Colon (tissue), 2 donors: Measurements from ENCODE around the gene ARNT2.

Experiments
- FAIRE-seq: peaks from 2 replicates; lab custom pipeline; 2012; peaks lifted over from hg19 to GRCh38; lab: Jason Lieb, UNC
- donor health status: control.
- donor health status: control.

Gene ARNT2

GRCh38 chr15:80518522-80518921 lies 114.3 kb downstream of the ARNT2 start:
- FAIRE-seq, result no peak

- FAIRE-seq, result no peak
These were observed 119.6 kb downstream of the ARNT2 start for GRCh38 chr15:80523746-80524145.

- no peak for FAIRE-seq
These were observed 121.7 kb downstream of the ARNT2 start for GRCh38 chr15:80525853-80526252.

GRCh38 chr15:80526556-80527340 lies 122.6 kb downstream of the ARNT2 start:
- no peak for FAIRE-seq

GRCh38 chr15:80527406-80527805 lies 123.2 kb downstream of the ARNT2 start:
- no peak for FAIRE-seq

- FAIRE-seq, result no peak
These were observed 123.8 kb downstream of the ARNT2 start for GRCh38 chr15:80527961-80528360.

- FAIRE-seq, result no peak
These were observed 126.7 kb downstream of the ARNT2 start for GRCh38 chr15:80530737-80531365.

- no peak for FAIRE-seq
These were observed 127.2 kb downstream of the ARNT2 start for GRCh38 chr15:80531388-80531787.

- no peak for FAIRE-seq
These were observed 127.6 kb downstream of the ARNT2 start for GRCh38 chr15:80531796-80532195.

- FAIRE-seq, result no peak
These were observed 129.7 kb downstream of the ARNT2 start for GRCh38 chr15:80533790-80534333.

- no peak for FAIRE-seq
These were observed 132.0 kb downstream of the ARNT2 start for GRCh38 chr15:80536231-80536630.

GRCh38 chr15:80536716-80537115 lies 132.5 kb downstream of the ARNT2 start:
- no peak for FAIRE-seq

- FAIRE-seq, result no peak
These were observed 140.9 kb downstream of the ARNT2 start for GRCh38 chr15:80545078-80545477.

- FAIRE-seq, result no peak
These were observed 143.1 kb downstream of the ARNT2 start for GRCh38 chr15:80547264-80547663.

- no peak for FAIRE-seq
These were observed 145.0 kb downstream of the ARNT2 start for GRCh38 chr15:80549191-80549590.

GRCh38 chr15:80549654-80550053 lies 145.5 kb downstream of the ARNT2 start:
- no peak for FAIRE-seq

GRCh38 chr15:80550219-80550907 lies 146.2 kb downstream of the ARNT2 start:
- no peak for FAIRE-seq

GRCh38 chr15:80550908-80551260 lies 146.7 kb downstream of the ARNT2 start:
- FAIRE-seq, result no peak

GRCh38 chr15:80551348-80551747 lies 147.2 kb downstream of the ARNT2 start:
- no peak for FAIRE-seq

GRCh38 chr15:80554560-80554959 lies 150.4 kb downstream of the ARNT2 start:
- no peak for FAIRE-seq

- no peak for FAIRE-seq
These were observed 152.6 kb downstream of the ARNT2 start for GRCh38 chr15:80556694-80557367.

- no peak for FAIRE-seq
These were observed 153.5 kb downstream of the ARNT2 start for GRCh38 chr15:80557441-80558234.
